ENCODE measurements around the gene ANAPC2.
A peak's percentile ranks its signal among the peaks of the same experiment; 100 is the strongest.

The ANAPC2 gene

DNA sequence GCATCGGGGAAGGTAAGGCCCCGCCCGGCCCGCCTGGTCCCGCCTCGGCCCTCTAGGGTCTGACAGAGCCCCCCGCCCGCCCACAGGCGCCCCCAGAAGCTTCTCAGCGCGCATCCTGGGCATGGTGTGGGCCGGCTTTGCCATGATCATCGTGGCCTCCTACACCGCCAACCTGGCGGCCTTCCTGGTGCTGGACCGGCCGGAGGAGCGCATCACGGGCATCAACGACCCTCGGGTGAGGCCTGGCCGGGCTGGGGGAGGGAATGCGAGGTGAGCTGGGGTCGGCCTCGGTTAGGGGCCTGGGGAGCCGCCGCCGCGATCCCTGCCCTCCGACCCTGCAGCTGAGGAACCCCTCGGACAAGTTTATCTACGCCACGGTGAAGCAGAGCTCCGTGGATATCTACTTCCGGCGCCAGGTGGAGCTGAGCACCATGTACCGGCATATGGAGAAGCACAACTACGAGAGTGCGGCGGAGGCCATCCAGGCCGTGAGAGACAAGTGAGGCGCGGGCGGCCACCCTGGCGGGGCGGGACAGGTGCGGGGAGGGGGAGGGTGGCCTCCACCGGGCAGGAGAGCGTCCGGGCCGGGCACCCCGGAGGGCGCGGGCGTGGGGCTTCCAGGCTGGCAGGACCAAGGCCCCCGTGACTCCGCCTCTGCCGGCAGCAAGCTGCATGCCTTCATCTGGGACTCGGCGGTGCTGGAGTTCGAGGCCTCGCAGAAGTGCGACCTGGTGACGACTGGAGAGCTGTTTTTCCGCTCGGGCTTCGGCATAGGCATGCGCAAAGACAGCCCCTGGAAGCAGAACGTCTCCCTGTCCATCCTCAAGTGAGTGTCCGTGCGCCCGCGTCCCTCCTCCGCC lies 25.6 kb downstream of the ANAPC2 start:
- Histone ChIP-seq H2BK12ac (ENCODE audit: low read length) (no peak overlapping the region), H2BK120ac (ENCODE audit: low read depth, low read length) (peak overlapping the region; percentile 4), H2BK15ac (ENCODE audit: low read length) (no peak overlapping the region), H3K9ac (ENCODE audit: low read depth, low read length, poor library complexity) (peak overlapping the region; percentile 60), H4K8ac (ENCODE audit: low read depth, low read length) (peak overlapping the region; percentile 43), H4K91ac (ENCODE audit: low read depth, low read length, poor library complexity) (no peak overlapping the region), H3K9me3 (replicated peaks in 1 of 2; ENCODE audit: control insufficient read depth in 2 of 2, insufficient read depth in 1 of 2, low read depth in 1 of 2, low read length in 2 of 2) (peaks cover 0 to 2% of the 10 kb centered on the region in 2 donors), H3K4me3 (ENCODE audit: low read length in 2 of 2) (peak overlapping the region; percentile 24 to 72), H3K23ac (ENCODE audit: low read depth, low read length, poor library complexity) (peak overlapping the region; percentile 89), H3K79me1 (ENCODE audit: low read depth, low read length) (peaks cover 2% of the 10 kb centered on the region), H3K18ac (ENCODE audit: low read length) (peak overlapping the region; percentile 76), H2BK5ac (ENCODE audit: low read length) (no peak overlapping the region), H3K14ac (ENCODE audit: low read length) (no peak overlapping the region), H3K27me3 (ENCODE audit: control insufficient read depth in 3 of 3, insufficient read depth in 3 of 3, low read depth in 1 of 3, low read length in 3 of 3) (peaks cover 23 to 93% (median 92%) of the 10 kb centered on the region in 3 experiments), H3K27ac (replicated peaks; ENCODE audit: low read length) (no peak overlapping the region), H2AK5ac (ENCODE audit: low read depth, low read length) (peak overlapping the region; percentile 56), H3K4me2 (ENCODE audit: insufficient read depth, low read length, poor library complexity, severe bottlenecking) (peak overlapping the region; percentile 73), H2AFZ (ENCODE audit: low read length) (peak overlapping the region; percentile 76), H3K36me3 (replicated peaks in 1 of 2; ENCODE audit: control insufficient read depth in 2 of 2, insufficient read depth in 2 of 2, low read length in 2 of 2) (no peaks in the 10 kb centered on the region), H3K4ac (ENCODE audit: low read length) (no peak overlapping the region), H3K4me1 (ENCODE audit: control insufficient read depth in 2 of 2, insufficient read depth in 1 of 2, low read depth in 1 of 2, low read length in 2 of 2) (peaks cover 4 to 15% of the 10 kb centered on the region in 2 donors)
- WGBS, 2 donors (ENCODE audit: extremely low coverage in 2 of 2, insufficient read length in 2 of 2, insufficient replicate concordance in 1 of 2), result no CpG with 5 or more reads among the region's 74 CpGs
- no peak for DNase-seq (ENCODE audit: low spot score)

DNA sequence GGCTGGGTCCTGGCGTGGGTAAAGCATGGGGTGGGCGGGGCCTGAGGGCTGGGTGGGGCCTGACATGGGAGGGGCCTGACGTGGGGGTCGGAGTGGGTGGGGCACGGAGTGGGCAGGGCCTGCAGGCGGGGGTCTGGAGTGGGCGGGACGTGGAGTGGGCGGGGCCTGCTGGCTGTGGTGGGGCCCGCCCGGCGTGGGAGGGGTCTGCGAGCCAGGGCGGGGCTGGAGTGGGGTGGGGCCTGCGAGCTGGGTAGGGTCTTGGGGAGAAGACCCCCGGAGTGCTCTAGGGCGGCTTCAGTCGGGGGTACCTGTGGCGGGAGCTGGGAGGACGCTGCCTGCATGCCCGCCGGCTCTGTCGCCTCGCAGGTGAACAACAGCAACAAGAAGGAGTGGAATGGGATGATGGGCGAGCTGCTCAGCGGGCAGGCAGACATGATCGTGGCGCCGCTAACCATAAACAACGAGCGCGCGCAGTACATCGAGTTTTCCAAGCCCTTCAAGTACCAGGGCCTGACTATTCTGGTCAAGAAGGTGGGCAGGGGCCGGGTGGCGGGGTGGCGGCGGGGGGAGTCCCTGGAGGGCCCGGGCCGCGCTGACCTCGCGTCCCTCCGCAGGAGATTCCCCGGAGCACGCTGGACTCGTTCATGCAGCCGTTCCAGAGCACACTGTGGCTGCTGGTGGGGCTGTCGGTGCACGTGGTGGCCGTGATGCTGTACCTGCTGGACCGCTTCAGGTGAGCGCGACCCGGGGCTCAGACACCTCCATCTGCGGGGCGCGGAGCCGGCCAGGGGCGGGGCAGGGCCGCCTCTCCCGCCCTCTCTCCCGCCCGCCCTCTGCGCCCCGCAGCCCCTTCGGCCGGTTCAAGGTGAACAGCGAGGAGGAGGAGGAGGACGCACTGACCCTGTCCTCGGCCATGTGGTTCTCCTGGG lies 26.5 kb downstream of the ANAPC2 start:
- H3K4me3 ChIP-seq (ENCODE audit: low read length in 2 of 2), result no peak overlapping the region
- peak overlapping the region; percentile 67 for H2BK15ac ChIP-seq (ENCODE audit: low read length)
- H2AFZ ChIP-seq (ENCODE audit: low read length), result no peak overlapping the region
- no peak overlapping the region for H3K9ac ChIP-seq (ENCODE audit: low read depth, low read length, poor library complexity)
- no peak overlapping the region for H3K14ac ChIP-seq (ENCODE audit: low read length)
- no peak overlapping the region for H2BK5ac ChIP-seq (ENCODE audit: low read length)
- no peak overlapping the region for H4K8ac ChIP-seq (ENCODE audit: low read depth, low read length)
- H3K4me2 ChIP-seq (ENCODE audit: insufficient read depth, low read length, poor library complexity, severe bottlenecking), result peak overlapping the region; percentile 18
- no CpG with 5 or more reads among the region's 71 CpGs for WGBS, 2 donors (ENCODE audit: extremely low coverage in 2 of 2, insufficient read length in 2 of 2, insufficient replicate concordance in 1 of 2)
- peak overlapping the region; percentile 98 for H3K23ac ChIP-seq (ENCODE audit: low read depth, low read length, poor library complexity)
- DNase-seq (ENCODE audit: low spot score), result no peak
- peaks cover 0 to 7% of the 10 kb centered on the region in 2 donors for H3K9me3 ChIP-seq (replicated peaks in 1 of 2; ENCODE audit: control insufficient read depth in 2 of 2, insufficient read depth in 1 of 2, low read depth in 1 of 2, low read length in 2 of 2)
- no peak overlapping the region for H3K27ac ChIP-seq (replicated peaks; ENCODE audit: low read length)
- H3K79me1 ChIP-seq (ENCODE audit: low read depth, low read length), result peaks cover 3% of the 10 kb centered on the region
- no peak overlapping the region for H2BK12ac ChIP-seq (ENCODE audit: low read length)
- H3K27me3 ChIP-seq (ENCODE audit: control insufficient read depth in 3 of 3, insufficient read depth in 3 of 3, low read depth in 1 of 3, low read length in 3 of 3), result peaks cover 27 to 92% (median 91%) of the 10 kb centered on the region in 3 experiments
- peaks cover 5 to 10% of the 10 kb centered on the region in 2 donors for H3K4me1 ChIP-seq (ENCODE audit: control insufficient read depth in 2 of 2, insufficient read depth in 1 of 2, low read depth in 1 of 2, low read length in 2 of 2)
- no peak overlapping the region for H2BK120ac ChIP-seq (ENCODE audit: low read depth, low read length)
- H2AK5ac ChIP-seq (ENCODE audit: low read depth, low read length), result peak overlapping the region; percentile 56
- peak overlapping the region; percentile 48 for H3K18ac ChIP-seq (ENCODE audit: low read length)
- no peak overlapping the region for H4K91ac ChIP-seq (ENCODE audit: low read depth, low read length, poor library complexity)
- H3K36me3 ChIP-seq (replicated peaks in 1 of 2; ENCODE audit: control insufficient read depth in 2 of 2, insufficient read depth in 2 of 2, low read length in 2 of 2), result no peaks in the 10 kb centered on the region
- H3K4ac ChIP-seq (ENCODE audit: low read length), result no peak overlapping the region

DNA sequence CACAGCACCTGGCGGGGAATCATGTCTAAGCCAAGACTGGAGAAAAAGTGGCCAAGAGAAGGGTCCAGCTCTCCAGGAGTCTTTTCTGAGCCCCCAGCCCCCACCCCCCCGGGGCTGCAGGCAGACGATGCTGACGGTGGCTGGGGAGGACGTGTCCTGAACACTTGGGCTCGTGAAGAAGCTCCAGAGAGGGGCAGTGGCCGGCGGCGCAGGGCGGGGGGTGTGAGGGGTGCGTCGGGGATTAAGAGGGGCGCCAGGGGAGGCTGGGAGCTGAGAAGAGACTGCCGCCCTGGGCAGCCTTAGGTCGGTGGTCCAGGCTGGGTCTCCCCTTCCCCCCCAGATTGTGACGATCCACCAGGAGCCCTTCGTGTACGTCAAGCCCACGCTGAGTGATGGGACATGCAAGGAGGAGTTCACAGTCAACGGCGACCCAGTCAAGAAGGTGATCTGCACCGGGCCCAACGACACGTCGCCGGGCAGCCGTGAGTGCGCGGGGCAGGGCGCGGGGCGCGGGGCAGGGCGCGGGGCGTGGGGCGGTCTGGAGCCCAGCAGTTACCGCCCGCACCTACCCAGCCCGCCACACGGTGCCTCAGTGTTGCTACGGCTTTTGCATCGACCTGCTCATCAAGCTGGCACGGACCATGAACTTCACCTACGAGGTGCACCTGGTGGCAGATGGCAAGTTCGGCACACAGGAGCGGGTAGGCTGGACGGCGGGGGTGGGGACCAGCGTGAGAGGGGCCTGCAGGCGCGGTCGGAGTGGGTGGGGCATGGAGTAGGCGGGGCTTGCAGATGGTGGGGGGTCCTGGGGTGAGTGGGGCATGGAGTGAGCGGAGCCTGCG lies 27.4 kb downstream of the ANAPC2 start:
- Histone ChIP-seq H3K4me2 (ENCODE audit: insufficient read depth, low read length, poor library complexity, severe bottlenecking) (no peak overlapping the region), H3K27me3 (ENCODE audit: control insufficient read depth in 3 of 3, insufficient read depth in 3 of 3, low read depth in 1 of 3, low read length in 3 of 3) (peaks cover 27 to 92% (median 91%) of the 10 kb centered on the region in 3 experiments), H3K4me1 (ENCODE audit: control insufficient read depth in 2 of 2, insufficient read depth in 1 of 2, low read depth in 1 of 2, low read length in 2 of 2) (peaks cover 8% of the 10 kb centered on the region in 2 donors), H3K14ac (ENCODE audit: low read length) (peak overlapping the region; percentile 94), H3K9ac (ENCODE audit: low read depth, low read length, poor library complexity) (peak overlapping the region; percentile 60), H2AFZ (ENCODE audit: low read length) (no peak overlapping the region), H3K4ac (ENCODE audit: low read length) (no peak overlapping the region), H2BK5ac (ENCODE audit: low read length) (no peak overlapping the region), H2BK120ac (ENCODE audit: low read depth, low read length) (no peak overlapping the region), H3K18ac (ENCODE audit: low read length) (peak overlapping the region; percentile 64), H4K8ac (ENCODE audit: low read depth, low read length) (no peak overlapping the region), H3K23ac (ENCODE audit: low read depth, low read length, poor library complexity) (peak overlapping the region; percentile 98), H2BK15ac (ENCODE audit: low read length) (no peak overlapping the region), H3K9me3 (replicated peaks in 1 of 2; ENCODE audit: control insufficient read depth in 2 of 2, insufficient read depth in 1 of 2, low read depth in 1 of 2, low read length in 2 of 2) (peaks cover 0 to 9% of the 10 kb centered on the region in 2 donors), H3K36me3 (replicated peaks in 1 of 2; ENCODE audit: control insufficient read depth in 2 of 2, insufficient read depth in 2 of 2, low read length in 2 of 2) (no peaks in the 10 kb centered on the region), H4K91ac (ENCODE audit: low read depth, low read length, poor library complexity) (no peak overlapping the region), H2BK12ac (ENCODE audit: low read length) (no peak overlapping the region), H2AK5ac (ENCODE audit: low read depth, low read length) (no peak overlapping the region), H3K4me3 (ENCODE audit: low read length in 2 of 2) (no peak overlapping the region), H3K27ac (replicated peaks; ENCODE audit: low read length) (no peak overlapping the region), H3K79me1 (ENCODE audit: low read depth, low read length) (peaks cover 3% of the 10 kb centered on the region)
- no CpG with 5 or more reads among the region's 56 CpGs for WGBS, 2 donors (ENCODE audit: extremely low coverage in 2 of 2, insufficient read length in 2 of 2, insufficient replicate concordance in 1 of 2)
- DNase-seq (ENCODE audit: low spot score), result no peak

All from neuronal stem cell (in vitro differentiated cells).